HG02970 (cell line): ENCODE measurements around the gene MYO9B.
"Not testable (repeated sequence)": the region's sequence is repeated elsewhere in the genome, so short reads cannot be mapped to it uniquely, and the experiment has no call there.

Experiments used
- ATAC-seq: cut with Tn5 transposase; IDR thresholded peaks from one replicate; pipeline ENCODE4 v1.9.1; 2021; ENCODE audit warnings: mild to moderate bottlenecking, moderate library complexity, moderate number of reproducible peaks; ENCODE audit not compliant: unreplicated experiment, low FRiP score

The MYO9B gene

DNA sequence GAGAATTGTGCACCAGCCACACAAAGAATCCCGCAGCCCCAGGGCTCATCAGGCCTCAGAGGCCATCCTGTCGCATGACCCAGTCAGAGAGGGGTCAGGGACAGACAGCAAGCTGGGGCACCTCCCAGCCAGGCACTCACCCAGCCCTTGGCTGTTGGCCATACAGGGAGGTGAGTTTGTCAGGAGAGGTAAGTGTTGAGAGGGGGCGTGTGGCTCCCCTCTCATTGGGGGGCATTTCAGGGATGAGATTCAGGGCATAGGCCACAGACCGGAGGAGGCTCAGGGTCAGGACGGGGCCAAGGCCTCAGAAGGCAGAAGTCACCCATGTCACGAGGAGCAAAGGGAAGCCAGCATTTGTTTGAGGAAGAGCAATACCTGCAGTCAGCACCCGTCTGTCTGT is 37.1 kb downstream of the MYO9B start:
- no peak for ATAC-seq

- ATAC-seq: no peak
Measured at GRCh38 chr19:17113127-17113785, 37.7 kb downstream of the MYO9B start.

- ATAC-seq: no peak
Measured at GRCh38 chr19:17114414-17114831, 38.8 kb downstream of the MYO9B start.

DNA sequence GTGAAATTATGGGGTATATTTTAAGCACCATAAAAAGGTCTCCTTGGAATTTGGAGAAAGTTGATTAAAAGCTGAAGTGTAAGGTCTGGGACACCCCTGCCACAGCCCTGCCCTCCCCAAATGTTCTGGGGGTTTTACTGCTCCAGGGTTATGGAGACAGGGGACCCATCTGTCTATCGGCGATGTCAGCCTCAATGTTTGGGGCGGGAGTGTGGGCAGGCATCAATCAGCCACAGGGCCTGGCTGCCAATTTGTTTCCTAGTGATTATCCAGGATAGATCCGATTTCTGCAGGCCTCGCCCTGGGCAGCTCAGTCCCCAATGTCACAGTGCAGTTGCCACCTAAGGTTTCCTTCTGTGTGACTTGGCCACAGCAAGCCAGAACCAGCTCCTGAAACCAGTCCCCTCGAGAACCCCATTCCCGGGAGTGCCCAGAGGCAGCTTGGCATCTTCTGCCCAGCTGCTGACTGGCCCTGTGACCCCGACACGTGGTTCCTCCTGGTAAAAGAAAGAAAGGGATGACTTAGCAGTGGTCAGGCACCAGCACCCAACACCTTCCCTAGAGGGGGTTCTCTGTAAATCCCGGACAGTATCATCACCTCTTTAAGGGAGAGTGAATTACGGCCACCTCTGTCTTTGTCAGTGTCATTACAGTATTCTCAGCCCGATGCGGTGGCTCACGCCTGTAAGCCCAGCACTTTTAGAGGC is 41.6 kb downstream of the MYO9B start:
- ATAC-seq: no peak

DNA sequence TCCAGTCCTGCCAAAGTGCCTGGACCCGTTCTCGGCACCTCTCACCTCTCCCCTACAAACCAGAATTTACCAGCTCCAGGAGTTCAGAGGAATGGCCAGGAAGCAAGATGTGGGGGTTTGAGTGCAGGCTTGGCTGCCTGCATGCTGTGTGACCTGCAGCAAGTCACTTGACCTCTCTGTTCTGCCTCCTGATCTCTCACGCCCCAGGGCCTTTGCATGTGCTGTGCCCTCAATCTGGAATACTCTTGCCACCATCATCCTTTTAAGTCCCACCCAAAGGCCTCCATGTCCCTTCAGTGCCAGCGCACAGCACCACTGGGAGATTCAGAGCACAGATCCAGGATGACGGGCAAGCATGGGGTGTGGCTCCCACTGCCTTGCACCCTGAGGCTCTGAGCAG is 43.4 kb downstream of the MYO9B start:
- ATAC-seq: no peak

GRCh38 chr19:17121736-17122293 is 46.2 kb downstream of the MYO9B start:
- no peak for ATAC-seq

- ATAC-seq: no peak
Measured at GRCh38 chr19:17123041-17123440, 47.5 kb downstream of the MYO9B start.

DNA sequence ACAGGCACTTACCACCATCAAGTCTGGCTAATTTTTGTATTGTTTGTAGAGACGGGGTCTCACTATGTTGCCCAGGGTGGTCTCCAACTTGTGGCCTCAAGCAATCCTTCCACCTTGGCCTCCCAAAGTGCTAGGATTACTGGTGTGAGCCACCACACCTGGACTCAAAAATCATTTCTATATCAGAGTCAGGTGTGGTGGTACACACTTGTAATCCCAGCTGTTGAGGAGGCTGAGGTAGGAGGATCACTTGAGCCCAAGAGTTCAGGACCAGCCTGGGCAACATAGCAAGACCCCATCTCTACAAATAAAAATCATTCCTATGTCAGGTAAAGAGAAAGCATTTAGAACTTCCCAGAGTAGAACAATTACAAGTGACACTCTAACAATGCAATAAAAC is 48.4 kb downstream of the MYO9B start:
- no peak for ATAC-seq

GRCh38 chr19:17125062-17125727 is 49.6 kb downstream of the MYO9B start:
- peak; percentile 42 for ATAC-seq

DNA sequence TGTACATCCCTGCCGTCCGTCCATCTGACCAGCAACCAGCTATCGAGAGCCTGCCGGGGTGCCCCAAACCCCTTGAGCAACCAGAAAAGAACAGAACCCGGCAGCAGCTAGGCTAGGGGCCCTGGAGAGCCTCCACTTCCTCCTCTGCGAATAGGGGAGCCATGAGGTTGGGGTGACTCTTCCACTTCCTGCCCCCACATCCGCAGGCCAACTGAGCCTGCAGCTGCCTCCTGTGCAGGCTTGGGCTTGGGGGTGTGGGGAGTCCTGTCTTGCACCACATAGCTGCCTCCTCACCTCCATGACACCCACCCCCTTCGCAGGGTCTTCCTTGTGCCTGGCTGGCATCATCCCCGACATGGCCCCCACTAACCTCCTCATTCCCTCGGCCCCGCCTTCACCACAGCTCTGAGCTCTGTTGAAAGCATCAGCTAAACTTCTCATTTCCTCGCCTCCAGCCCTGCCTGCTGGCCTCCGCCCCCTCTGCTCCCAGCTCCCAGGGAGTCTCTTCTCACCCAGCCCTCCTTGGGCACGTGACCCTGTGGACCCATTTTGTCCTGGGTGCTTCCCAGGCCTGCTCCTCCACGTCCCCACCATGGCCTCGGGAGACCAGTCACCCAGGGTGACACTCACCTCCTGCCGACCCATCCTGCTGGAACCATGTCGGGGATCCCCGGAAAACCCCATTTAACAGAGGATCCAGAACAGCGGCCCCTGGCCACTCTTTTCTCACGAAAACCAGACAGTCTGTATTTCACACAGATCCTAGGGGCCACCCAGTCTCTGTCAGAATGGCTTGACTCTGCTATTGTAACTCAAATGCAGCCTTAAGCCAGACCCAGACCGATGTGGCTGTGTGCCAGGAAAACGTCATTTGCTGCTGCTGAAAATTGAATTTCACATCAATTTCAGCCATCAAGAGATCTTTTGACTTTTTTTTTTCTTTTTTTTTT is 50.4 kb downstream of the MYO9B start:
- ATAC-seq: peak; percentile 43

- ATAC-seq: no peak
Measured at GRCh38 chr19:17127671-17128070, 52.1 kb downstream of the MYO9B start.

- no peak for ATAC-seq
Measured at GRCh38 chr19:17128403-17128802, 52.8 kb downstream of the MYO9B start.

DNA sequence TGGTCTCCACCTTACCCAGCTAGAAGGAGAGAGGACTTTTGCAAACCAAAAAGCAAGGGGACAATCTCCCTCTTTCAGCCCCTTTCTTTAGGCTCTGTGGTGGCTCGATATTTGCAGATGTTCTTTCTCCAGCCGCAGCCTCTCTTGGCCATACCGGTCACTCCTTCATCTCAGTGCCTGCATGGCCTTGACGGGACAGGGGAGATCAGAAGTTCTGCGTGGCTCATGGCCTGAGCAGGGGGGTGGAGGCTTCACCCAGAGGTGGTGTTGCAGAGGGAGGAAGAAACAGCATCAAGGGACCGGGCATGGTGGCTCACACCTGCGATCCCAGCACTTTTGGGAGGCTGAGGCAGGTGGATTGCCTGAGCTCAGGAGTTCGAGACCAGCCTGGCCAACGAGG is 53.2 kb downstream of the MYO9B start:
- ATAC-seq: no peak

DNA sequence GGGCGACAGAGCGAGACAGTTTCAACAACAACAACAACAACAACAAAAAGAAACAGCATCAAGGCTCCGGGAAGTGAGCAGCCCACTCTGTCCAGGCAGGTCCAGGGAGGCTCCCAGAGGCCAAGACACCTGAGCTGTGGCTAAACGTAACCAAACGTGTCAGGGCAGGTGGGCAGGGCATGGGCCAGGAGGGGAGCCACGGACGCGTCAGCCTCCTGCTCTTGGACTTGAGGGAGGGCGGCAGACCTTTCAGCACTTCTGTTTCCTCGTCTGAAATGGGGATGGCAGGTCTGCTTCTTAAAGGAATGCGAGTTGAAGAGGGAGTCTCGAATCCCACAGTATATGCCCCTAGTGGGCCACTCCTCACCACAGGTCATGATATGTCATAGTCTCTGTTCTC is 53.8 kb downstream of the MYO9B start:
- no peak for ATAC-seq

DNA sequence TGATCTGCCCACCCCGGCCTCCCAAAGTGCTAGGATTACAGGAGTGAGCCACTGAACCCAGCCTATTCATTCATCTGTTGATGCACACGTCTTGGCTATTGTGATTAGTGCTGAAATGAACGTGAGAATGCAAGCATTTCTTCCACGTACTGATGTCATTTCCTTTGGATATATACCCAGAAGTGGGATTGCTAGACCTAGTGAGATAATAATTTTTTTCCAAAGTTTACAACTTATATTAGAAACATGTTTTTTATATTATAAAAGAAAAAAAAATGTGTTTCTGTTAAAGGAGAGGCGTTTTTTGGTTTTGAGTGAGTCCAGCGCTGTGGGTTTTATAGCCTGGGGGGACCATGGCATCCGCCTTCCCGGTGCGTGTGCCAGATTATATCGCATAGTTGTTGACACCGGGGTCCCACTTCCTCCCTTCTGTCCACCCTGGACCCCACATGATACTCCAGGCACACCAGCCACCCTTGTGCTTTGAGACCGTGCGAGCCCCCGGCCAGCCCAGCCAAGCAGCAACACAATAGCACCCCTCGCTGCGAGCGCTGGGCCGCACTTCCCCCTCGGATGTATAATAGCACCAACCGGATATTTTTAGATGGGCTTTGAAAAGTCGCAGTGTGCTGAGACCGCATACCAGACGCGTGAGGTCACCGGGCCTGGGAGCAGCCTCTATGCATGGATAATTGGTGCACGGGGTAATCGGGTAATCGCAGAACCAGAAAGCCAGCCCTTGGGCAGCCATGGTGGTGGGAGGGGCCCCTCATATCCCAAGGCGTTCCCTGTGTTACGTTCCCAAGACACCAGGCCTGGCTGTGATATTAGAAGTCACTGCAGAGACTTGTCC is 59.6 kb downstream of the MYO9B start:
- no peak for ATAC-seq

- ATAC-seq: no peak
Measured at GRCh38 chr19:17136021-17136420, 60.4 kb downstream of the MYO9B start.

- no peak for ATAC-seq
Measured at GRCh38 chr19:17136617-17137016, 61.0 kb downstream of the MYO9B start.

GRCh38 chr19:17137417-17137816 is 61.8 kb downstream of the MYO9B start:
- no peak for ATAC-seq

- not testable (repeated sequence) for ATAC-seq
Measured at GRCh38 chr19:17138052-17138846, 62.7 kb downstream of the MYO9B start.
